GM23338 (cell line): ENCODE measurements around the gene TTC16. TPM values are rescaled to one million over a fixed set of nuclear protein-coding genes. Genes with fewer than 3 reads are reported as not detected.

ENCODE experiments used
- ATAC-seq: fragments of 200-7000 bp; cut with Tn5 transposase; 3 replicates; pipeline ENCODE4 v1.9.1; 2020
- DNase-seq: peaks from one replicate; pipeline ENCODE4 v3.0.0-alpha.2; 2015; ENCODE audit warnings: low spot score
- H2AFZ ChIP-seq: fragments of 200-600 bp; sonication (generic); 2 replicates; pipeline ENCODE4 v1.8.0; 2016; ENCODE audit warnings: antibody characterized with exemption, mild to moderate bottlenecking, moderate library complexity
- H3F3A ChIP-seq: fragments of 200-600 bp; sonication (generic); replicated peaks from 2 replicates; pipeline ENCODE4 v1.8.0; 2017; ENCODE audit warnings: antibody characterized with exemption, mixed run types, low read depth
- H3K27ac ChIP-seq: fragments of 200-600 bp; sonication (generic); 2 replicates; pipeline ENCODE4 v1.6.1; 2016; ENCODE audit warnings: low read depth
- H3K27me3 ChIP-seq: fragments of 200-600 bp; sonication (generic); 2 replicates; pipeline ENCODE4 v1.8.0; 2016; ENCODE audit warnings: mild to moderate bottlenecking, mixed run types, moderate library complexity; ENCODE audit not compliant: insufficient read depth
- H3K36me3 ChIP-seq: fragments of 200-600 bp; sonication (generic); 2 replicates; pipeline ENCODE4 v1.8.0; 2016; ENCODE audit warnings: mild to moderate bottlenecking; ENCODE audit not compliant: insufficient read depth
- H3K4me1 ChIP-seq: fragments of 200-600 bp; sonication (generic); 2 replicates; pipeline ENCODE4 v1.8.0; 2016; ENCODE audit warnings: mild to moderate bottlenecking, moderate library complexity; ENCODE audit not compliant: insufficient read depth
- H3K4me2 ChIP-seq: fragments of 200-600 bp; sonication (generic); 2 replicates; pipeline ENCODE4 v1.7.1; 2017; ENCODE audit warnings: mixed run types
- H3K4me3 ChIP-seq: fragments of 200-600 bp; sonication (generic); 2 replicates; pipeline ENCODE4 v1.6.1; 2016; ENCODE audit warnings: mixed run types
- H3K79me2 ChIP-seq: fragments of 200-600 bp; sonication (generic); replicated peaks from 2 replicates; pipeline ENCODE4 v1.8.0; 2017; ENCODE audit warnings: mild to moderate bottlenecking; ENCODE audit not compliant: insufficient read depth
- H3K9me2 ChIP-seq: fragments of 200-600 bp; sonication (generic); 2 replicates; pipeline ENCODE4 v1.8.0; 2017; ENCODE audit not compliant: insufficient read depth
- H4K20me1 ChIP-seq: fragments of 200-600 bp; sonication (generic); replicated peaks from 2 replicates; pipeline ENCODE4 v1.8.0; 2017; ENCODE audit warnings: mild to moderate bottlenecking; ENCODE audit not compliant: insufficient read depth
- H3K27ac Mint-ChIP-seq: 2 replicates; pipeline ENCODE4 v1.8.0; 2020; ENCODE audit warnings: inconsistent platforms, mild to moderate bottlenecking, moderate library complexity, mixed read lengths
- H3K27me3 Mint-ChIP-seq: 3 replicates; pipeline ENCODE4 v1.8.0; 2022; ENCODE audit warnings: low read depth, mild to moderate bottlenecking, moderate library complexity, mixed read lengths, inconsistent platforms; ENCODE audit not compliant: insufficient read depth, poor library complexity
- H3K36me3 Mint-ChIP-seq: 3 replicates; pipeline ENCODE4 v1.8.0; 2021; ENCODE audit warnings: low read depth, mild to moderate bottlenecking, inconsistent platforms, moderate library complexity, mixed read lengths
- H3K4me1 Mint-ChIP-seq: 3 replicates; pipeline ENCODE4 v1.8.0; 2020; ENCODE audit warnings: mild to moderate bottlenecking, inconsistent platforms, mixed read lengths
- H3K4me3 Mint-ChIP-seq: 3 replicates; pipeline ENCODE4 v1.8.0; 2021; ENCODE audit warnings: moderate library complexity, mild to moderate bottlenecking, inconsistent platforms, mixed read lengths
- H3K9me3 Mint-ChIP-seq: 3 replicates; pipeline ENCODE4 v1.8.0; 2020; ENCODE audit warnings: moderate library complexity, mild to moderate bottlenecking, inconsistent platforms, mixed read lengths
- CREB1 ChIP-seq: fragments of 250-450 bp; sonication (Bioruptor Pico); IDR thresholded peaks from 2 replicates; pipeline ENCODE4 v1.5.0; 2020; ENCODE audit warnings: low read depth, mild to moderate bottlenecking, moderate library complexity
- EZH2 ChIP-seq: fragments of 200-600 bp; sonication (generic); IDR thresholded peaks from one replicate; pipeline ENCODE4 v1.8.0; 2017; ENCODE audit warnings: antibody characterized with exemption, mild to moderate bottlenecking, low read depth; ENCODE audit not compliant: unreplicated experiment
- EZH2phosphoT487 ChIP-seq: fragments of 200-600 bp; sonication (generic); IDR thresholded peaks from one replicate; pipeline ENCODE4 v1.8.1; 2018; ENCODE audit warnings: antibody characterized with exemption; ENCODE audit not compliant: unreplicated experiment
- JUNB ChIP-seq: IDR thresholded peaks from one replicate; pipeline ENCODE4 v1.6.1; 2016; ENCODE audit warnings: antibody characterized with exemption; ENCODE audit not compliant: unreplicated experiment
- NANOG ChIP-seq: IDR thresholded peaks from 2 replicates; pipeline ENCODE4 v1.6.1; 2016; ENCODE audit warnings: antibody characterized with exemption, borderline replicate concordance
- STAT1 ChIP-seq: IDR thresholded peaks from one replicate; pipeline ENCODE4 v1.6.1; 2016; ENCODE audit warnings: antibody characterized with exemption; ENCODE audit not compliant: unreplicated experiment
- ZNF114 ChIP-seq: fragments of 250-450 bp; sonication (Bioruptor Pico); IDR thresholded peaks from 2 replicates; pipeline ENCODE4 v1.5.0; 2020; ENCODE audit warnings: mild to moderate bottlenecking, moderate library complexity
- ZNF331 ChIP-seq: fragments of 250-450 bp; sonication (Bioruptor Pico); IDR thresholded peaks from 2 replicates; pipeline ENCODE4 v1.5.0; 2020; ENCODE audit warnings: low read depth, mild to moderate bottlenecking, moderate library complexity
- polyA plus RNA-seq: library from polyadenylated mRNA; unstranded; fragments of >200 nt; fragmentation: Nextera tagmentation; extraction: Ambion mirVana; gene quantifications from 2 replicates; pipeline ENCODE4 v1.2.1, GENCODE V29; 2016
- total RNA-seq: library from RNA; depleted of rRNA; stranded (reverse); fragments of >200 nt; shearing (Covaris generic); gene quantifications from 2 replicates; pipeline ENCODE4 v1.2.3, GENCODE V29; 2014
- TF ChIP-seq, protein P1 (sequence below): IDR thresholded peaks from one replicate; pipeline ENCODE4 v1.6.1; 2018; ENCODE audit warnings: antibody characterized with exemption; ENCODE audit not compliant: unreplicated experiment
- TF ChIP-seq, protein P2 (sequence below), 2 experiments: fragments of 200-600 bp in 1 of 2; sonication (generic) in 1 of 2; conservative IDR thresholded peaks; 2 replicates each; pipeline versions ENCODE4 v1.5.1 to v1.6.1; 2016 to 2017; ENCODE audit warnings: antibody characterized with exemption in 2 of 2, low read depth in 2 of 2, mild to moderate bottlenecking in 2 of 2, moderate library complexity in 1 of 2

Gene TTC16
- total and polyA plus RNA-seq, 2 experiments from 2014 or later, result not detected

DNA sequence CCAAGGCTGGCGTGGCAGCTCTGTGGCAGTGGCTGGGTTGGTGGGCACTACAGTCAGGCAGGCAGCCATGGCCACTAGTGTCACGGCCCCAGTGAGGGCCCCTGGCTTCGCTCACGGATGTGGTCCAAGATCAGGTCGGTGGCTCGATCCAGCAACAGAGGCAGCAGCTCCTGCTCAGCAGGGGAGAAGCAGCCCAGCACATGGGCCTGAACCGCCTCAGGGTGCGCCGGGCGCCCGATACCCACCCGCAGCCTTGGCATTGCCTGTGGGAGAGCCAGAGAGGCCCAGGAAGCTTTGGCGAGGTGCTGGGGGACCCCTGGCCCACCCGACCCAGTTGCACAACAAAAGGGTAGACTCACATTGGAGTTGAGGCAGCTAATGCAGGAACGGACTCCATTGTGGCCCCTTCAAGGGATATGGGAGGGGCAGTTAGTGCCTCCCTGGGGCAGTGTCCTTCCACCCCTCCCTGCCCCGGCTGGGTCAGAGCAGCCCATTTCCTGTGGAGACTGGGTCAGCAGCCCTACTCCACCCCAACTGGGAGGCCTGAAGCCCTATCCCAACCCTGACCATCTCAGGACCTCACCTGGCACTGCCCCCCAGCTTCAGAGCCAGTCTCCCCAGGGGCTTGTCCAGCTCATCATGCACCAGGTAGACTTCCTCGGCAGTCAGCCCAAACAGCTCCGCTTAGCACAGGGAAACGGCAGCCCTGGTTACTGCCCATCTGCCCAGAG, 1.7 kb upstream of the TTC16 start:
- Mint-ChIP-seq H3K4me3 (peak overlapping the region; percentile 77), H3K36me3 (no peaks in the 10 kb centered on the region), H3K4me1 (peaks cover 27% of the 10 kb centered on the region), H3K27me3 (peaks cover 17% of the 10 kb centered on the region), H3K9me3 (no peaks in the 10 kb centered on the region), H3K27ac (no peak overlapping the region)
- H3K27me3 ChIP-seq, result no peaks in the 10 kb centered on the region
- H3K79me2 ChIP-seq, result no peaks in the 10 kb centered on the region
- TF ChIP-seq JUNB, result no peak
- 0 out of 2 replicates have a peak, but pooled peaks cover 7% of the 10 kb centered on the region for H3F3A ChIP-seq
- no peaks in the 10 kb centered on the region for H3K36me3 ChIP-seq
- peaks cover 10% of the 10 kb centered on the region for H3K4me1 ChIP-seq
- H3K4me3 ChIP-seq, result peak overlapping the region; percentile 66
- ATAC-seq (no peak), DNase-seq (no peak)
- no peak overlapping the region for H3K27ac ChIP-seq
- no peak overlapping the region for H2AFZ ChIP-seq
- no peaks in the 10 kb centered on the region for H3K9me2 ChIP-seq
- H3K4me2 ChIP-seq, result peak overlapping the region; percentile 76
- no peaks in the 10 kb centered on the region for H4K20me1 ChIP-seq

DNA sequence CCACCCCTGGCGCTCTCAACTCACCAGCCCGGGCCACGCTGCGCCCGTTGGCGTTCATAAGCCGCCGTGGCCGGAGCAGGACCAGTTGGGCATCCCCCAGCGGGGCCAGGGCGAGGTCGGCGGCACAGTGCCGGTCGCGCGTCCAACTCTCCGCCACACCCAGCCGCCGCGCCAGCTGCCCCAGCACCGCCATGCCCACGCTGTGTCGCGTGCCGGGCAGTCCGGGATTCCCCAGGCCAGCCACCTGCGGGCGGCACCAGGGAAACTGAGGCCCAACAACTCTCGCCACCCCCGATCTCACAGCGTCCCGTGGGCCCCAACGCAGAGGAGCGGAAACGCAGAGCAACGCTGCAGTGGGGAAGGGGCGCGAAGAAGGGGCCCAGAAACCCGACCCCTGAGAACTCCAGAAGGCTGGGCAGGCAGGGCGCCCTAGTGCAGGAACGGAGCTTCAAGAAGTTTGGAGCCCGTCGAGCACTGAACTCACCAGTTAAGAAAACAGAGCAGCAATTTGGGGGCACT, 869 bp upstream of the TTC16 start:
- H3K27me3 ChIP-seq, result no peaks in the 10 kb centered on the region
- H3K27me3 Mint-ChIP-seq, result peaks cover 18% of the 10 kb centered on the region
- peaks cover 27% of the 10 kb centered on the region for H3K4me1 Mint-ChIP-seq
- H3K79me2 ChIP-seq, result no peaks in the 10 kb centered on the region
- no peaks in the 10 kb centered on the region for H4K20me1 ChIP-seq
- H3K36me3 ChIP-seq, result no peaks in the 10 kb centered on the region
- no peak overlapping the region for H3K27ac ChIP-seq
- 0 out of 2 replicates have a peak, but pooled peaks cover 7% of the 10 kb centered on the region for H3F3A ChIP-seq
- H3K9me3 Mint-ChIP-seq, result no peaks in the 10 kb centered on the region
- peak; percentile 48 for DNase-seq
- H3K4me2 ChIP-seq, result peak overlapping the region; percentile 95
- H3K27ac Mint-ChIP-seq, result no peak overlapping the region
- H3K4me1 ChIP-seq, result peaks cover 10% of the 10 kb centered on the region
- peak overlapping the region; percentile 98 for H3K4me3 Mint-ChIP-seq
- H3K4me3 ChIP-seq, result peak overlapping the region; percentile 66
- H3K36me3 Mint-ChIP-seq, result no peaks in the 10 kb centered on the region
- peak; percentile 13 for ATAC-seq
- peak overlapping the region; percentile 94 for H2AFZ ChIP-seq
- H3K9me2 ChIP-seq, result no peaks in the 10 kb centered on the region
- TF ChIP-seq ZNF114 (CRISPR knock-in tag), result no peak
- TF ChIP-seq STAT1, result no peak
- TF ChIP-seq ZNF331, result no peak
- no peak for TF ChIP-seq NANOG
- TF ChIP-seq, protein P1, sequence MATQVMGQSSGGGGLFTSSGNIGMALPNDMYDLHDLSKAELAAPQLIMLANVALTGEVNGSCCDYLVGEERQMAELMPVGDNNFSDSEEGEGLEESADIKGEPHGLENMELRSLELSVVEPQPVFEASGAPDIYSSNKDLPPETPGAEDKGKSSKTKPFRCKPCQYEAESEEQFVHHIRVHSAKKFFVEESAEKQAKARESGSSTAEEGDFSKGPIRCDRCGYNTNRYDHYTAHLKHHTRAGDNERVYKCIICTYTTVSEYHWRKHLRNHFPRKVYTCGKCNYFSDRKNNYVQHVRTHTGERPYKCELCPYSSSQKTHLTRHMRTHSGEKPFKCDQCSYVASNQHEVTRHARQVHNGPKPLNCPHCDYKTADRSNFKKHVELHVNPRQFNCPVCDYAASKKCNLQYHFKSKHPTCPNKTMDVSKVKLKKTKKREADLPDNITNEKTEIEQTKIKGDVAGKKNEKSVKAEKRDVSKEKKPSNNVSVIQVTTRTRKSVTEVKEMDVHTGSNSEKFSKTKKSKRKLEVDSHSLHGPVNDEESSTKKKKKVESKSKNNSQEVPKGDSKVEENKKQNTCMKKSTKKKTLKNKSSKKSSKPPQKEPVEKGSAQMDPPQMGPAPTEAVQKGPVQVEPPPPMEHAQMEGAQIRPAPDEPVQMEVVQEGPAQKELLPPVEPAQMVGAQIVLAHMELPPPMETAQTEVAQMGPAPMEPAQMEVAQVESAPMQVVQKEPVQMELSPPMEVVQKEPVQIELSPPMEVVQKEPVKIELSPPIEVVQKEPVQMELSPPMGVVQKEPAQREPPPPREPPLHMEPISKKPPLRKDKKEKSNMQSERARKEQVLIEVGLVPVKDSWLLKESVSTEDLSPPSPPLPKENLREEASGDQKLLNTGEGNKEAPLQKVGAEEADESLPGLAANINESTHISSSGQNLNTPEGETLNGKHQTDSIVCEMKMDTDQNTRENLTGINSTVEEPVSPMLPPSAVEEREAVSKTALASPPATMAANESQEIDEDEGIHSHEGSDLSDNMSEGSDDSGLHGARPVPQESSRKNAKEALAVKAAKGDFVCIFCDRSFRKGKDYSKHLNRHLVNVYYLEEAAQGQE, result no peak
- TF ChIP-seq EZH2phosphoT487, result no peak
- no peak for TF ChIP-seq EZH2
- no peak for TF ChIP-seq CREB1 (CRISPR knock-in tag)
- TF ChIP-seq, protein P2, sequence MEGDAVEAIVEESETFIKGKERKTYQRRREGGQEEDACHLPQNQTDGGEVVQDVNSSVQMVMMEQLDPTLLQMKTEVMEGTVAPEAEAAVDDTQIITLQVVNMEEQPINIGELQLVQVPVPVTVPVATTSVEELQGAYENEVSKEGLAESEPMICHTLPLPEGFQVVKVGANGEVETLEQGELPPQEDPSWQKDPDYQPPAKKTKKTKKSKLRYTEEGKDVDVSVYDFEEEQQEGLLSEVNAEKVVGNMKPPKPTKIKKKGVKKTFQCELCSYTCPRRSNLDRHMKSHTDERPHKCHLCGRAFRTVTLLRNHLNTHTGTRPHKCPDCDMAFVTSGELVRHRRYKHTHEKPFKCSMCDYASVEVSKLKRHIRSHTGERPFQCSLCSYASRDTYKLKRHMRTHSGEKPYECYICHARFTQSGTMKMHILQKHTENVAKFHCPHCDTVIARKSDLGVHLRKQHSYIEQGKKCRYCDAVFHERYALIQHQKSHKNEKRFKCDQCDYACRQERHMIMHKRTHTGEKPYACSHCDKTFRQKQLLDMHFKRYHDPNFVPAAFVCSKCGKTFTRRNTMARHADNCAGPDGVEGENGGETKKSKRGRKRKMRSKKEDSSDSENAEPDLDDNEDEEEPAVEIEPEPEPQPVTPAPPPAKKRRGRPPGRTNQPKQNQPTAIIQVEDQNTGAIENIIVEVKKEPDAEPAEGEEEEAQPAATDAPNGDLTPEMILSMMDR (conservative IDR thresholded peaks at IDR 0.05; ENCODE audit: low read depth in 2 of 2), result no peak
